GM12878 (cell line): ENCODE data around the gene HOXC5.

Source experiments
- CBX5 ChIP-seq: sonication (generic); IDR thresholded peaks from 2 replicates; pipeline ENCODE4 v1.6.1; 2016; ENCODE audit warnings: low read depth, moderate library complexity, mild to moderate bottlenecking, inconsistent platforms
- TF ChIP-seq, protein P1 (sequence below): IDR thresholded peaks from 2 replicates; pipeline ENCODE4 v1.6.1; 2011; ENCODE audit warnings: mild to moderate bottlenecking, low read depth, low read length, moderate library complexity; ENCODE audit not compliant: insufficient replicate concordance

DNA sequence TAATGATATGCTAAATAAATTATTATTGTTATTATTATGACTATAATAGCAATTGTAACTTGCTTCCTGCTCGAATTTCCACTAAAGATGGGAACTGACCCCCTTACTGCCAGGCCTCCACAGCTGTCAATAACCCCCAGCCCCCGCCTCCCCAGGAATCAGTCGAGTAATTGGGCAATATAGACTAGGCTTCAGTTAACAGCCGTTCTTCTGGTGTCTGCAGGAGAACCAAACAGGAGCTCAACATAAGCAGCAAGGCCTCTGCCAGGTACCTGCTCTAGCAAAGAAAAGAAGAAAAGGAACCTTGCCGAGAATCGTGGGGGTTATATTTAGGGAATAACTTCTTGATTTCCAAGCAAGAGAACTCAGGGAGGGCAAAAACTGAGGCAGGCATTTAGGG is 42.6 kb downstream of the HOXC5 start:
- TF ChIP-seq, protein P1, sequence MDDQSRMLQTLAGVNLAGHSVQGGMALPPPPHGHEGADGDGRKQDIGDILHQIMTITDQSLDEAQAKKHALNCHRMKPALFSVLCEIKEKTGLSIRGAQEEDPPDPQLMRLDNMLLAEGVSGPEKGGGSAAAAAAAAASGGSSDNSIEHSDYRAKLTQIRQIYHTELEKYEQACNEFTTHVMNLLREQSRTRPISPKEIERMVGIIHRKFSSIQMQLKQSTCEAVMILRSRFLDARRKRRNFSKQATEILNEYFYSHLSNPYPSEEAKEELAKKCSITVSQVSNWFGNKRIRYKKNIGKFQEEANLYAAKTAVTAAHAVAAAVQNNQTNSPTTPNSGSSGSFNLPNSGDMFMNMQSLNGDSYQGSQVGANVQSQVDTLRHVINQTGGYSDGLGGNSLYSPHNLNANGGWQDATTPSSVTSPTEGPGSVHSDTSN = no peak
- TF ChIP-seq CBX5 = no peak
